Measurements from ENCODE around the gene PROM2. TPM values are rescaled to one million over a fixed set of nuclear protein-coding genes. Genes with fewer than 3 reads are reported as not detected.

The PROM2 gene
- total and polyA plus RNA-seq, 2 experiments from 2014 or later = 2.1 to 2.2 TPM

DNA sequence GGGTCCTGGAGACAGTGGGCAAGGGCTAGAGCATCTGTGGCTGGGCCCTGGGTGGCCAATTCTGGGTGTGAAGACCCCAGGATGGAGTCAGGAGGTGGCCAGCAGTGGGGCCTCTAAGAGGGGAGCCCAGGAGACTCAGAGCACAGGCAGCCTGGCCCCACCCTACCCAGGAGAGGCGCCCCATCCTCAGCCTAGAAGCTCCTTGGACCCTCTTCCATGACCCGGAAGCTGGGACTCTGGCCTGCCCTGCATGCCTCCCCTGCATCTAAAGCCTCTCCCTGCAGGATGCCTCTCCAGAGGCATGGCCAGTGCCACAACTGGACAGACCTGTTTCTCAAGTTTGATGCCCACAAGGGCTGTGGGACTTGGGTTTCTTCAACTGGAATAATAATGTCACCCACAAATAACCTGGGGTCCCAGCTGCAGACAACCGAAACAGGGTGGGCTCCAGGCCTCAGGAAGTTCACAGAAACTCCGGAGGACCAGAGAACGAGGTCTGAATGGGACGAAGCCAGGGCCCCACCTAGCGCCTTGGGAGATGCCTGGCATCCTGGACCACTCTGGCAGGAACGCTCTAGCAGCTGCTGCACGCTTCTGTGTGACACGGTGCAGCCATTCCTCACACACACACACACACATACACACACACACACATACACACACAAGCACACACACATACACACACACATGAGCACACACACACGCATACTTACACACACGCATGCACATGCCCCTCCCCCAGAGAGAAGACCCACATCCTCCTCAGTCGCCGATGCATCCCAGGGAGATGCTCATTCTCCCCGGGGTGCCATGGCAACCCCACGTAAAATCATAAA is 39.3 kb downstream of the PROM2 start:
- H3K4me3 Mint-ChIP-seq = no peak overlapping the region
- no peak overlapping the region for H3K27ac Mint-ChIP-seq
- Histone ChIP-seq H3K36me3 (ENCODE audit: insufficient read depth) (no peaks in the 10 kb centered on the region), H3F3A (replicated peaks; ENCODE audit: low read depth) (no peaks in the 10 kb centered on the region), H2AFZ (no peak overlapping the region), H3K4me3 (no peak overlapping the region), H3K9me2 (ENCODE audit: insufficient read depth) (no peaks in the 10 kb centered on the region), H3K27me3 (ENCODE audit: insufficient read depth) (no peaks in the 10 kb centered on the region), H3K27ac (ENCODE audit: low read depth) (no peak overlapping the region), H3K79me2 (replicated peaks; ENCODE audit: insufficient read depth) (no peaks in the 10 kb centered on the region), H3K4me2 (no peak overlapping the region), H3K4me1 (ENCODE audit: insufficient read depth) (no peaks in the 10 kb centered on the region), H4K20me1 (replicated peaks; ENCODE audit: insufficient read depth) (no peaks in the 10 kb centered on the region)
- TF ChIP-seq, protein P1, sequence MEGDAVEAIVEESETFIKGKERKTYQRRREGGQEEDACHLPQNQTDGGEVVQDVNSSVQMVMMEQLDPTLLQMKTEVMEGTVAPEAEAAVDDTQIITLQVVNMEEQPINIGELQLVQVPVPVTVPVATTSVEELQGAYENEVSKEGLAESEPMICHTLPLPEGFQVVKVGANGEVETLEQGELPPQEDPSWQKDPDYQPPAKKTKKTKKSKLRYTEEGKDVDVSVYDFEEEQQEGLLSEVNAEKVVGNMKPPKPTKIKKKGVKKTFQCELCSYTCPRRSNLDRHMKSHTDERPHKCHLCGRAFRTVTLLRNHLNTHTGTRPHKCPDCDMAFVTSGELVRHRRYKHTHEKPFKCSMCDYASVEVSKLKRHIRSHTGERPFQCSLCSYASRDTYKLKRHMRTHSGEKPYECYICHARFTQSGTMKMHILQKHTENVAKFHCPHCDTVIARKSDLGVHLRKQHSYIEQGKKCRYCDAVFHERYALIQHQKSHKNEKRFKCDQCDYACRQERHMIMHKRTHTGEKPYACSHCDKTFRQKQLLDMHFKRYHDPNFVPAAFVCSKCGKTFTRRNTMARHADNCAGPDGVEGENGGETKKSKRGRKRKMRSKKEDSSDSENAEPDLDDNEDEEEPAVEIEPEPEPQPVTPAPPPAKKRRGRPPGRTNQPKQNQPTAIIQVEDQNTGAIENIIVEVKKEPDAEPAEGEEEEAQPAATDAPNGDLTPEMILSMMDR (conservative IDR thresholded peaks at IDR 0.05; ENCODE audit: low read depth in 2 of 2) = peak in 1 of 2 experiments; percentile 18; a peak in 1 of 4 replicates
- TF ChIP-seq STAT1 (IDR thresholded peaks at IDR 0.05; ENCODE audit: unreplicated experiment) (no peak), EZH2 (IDR thresholded peaks at IDR 0.05; ENCODE audit: low read depth, unreplicated experiment) (no peak), ZNF331 (CRISPR knock-in tag; IDR thresholded peaks at IDR 0.05; ENCODE audit: low read depth) (no peak), JUNB (IDR thresholded peaks at IDR 0.05; ENCODE audit: unreplicated experiment) (no peak), NANOG (IDR thresholded peaks at IDR 0.05; ENCODE audit: borderline replicate concordance) (no peak), ZNF114 (CRISPR knock-in tag; IDR thresholded peaks at IDR 0.05) (no peak)
- TF ChIP-seq, protein P2, sequence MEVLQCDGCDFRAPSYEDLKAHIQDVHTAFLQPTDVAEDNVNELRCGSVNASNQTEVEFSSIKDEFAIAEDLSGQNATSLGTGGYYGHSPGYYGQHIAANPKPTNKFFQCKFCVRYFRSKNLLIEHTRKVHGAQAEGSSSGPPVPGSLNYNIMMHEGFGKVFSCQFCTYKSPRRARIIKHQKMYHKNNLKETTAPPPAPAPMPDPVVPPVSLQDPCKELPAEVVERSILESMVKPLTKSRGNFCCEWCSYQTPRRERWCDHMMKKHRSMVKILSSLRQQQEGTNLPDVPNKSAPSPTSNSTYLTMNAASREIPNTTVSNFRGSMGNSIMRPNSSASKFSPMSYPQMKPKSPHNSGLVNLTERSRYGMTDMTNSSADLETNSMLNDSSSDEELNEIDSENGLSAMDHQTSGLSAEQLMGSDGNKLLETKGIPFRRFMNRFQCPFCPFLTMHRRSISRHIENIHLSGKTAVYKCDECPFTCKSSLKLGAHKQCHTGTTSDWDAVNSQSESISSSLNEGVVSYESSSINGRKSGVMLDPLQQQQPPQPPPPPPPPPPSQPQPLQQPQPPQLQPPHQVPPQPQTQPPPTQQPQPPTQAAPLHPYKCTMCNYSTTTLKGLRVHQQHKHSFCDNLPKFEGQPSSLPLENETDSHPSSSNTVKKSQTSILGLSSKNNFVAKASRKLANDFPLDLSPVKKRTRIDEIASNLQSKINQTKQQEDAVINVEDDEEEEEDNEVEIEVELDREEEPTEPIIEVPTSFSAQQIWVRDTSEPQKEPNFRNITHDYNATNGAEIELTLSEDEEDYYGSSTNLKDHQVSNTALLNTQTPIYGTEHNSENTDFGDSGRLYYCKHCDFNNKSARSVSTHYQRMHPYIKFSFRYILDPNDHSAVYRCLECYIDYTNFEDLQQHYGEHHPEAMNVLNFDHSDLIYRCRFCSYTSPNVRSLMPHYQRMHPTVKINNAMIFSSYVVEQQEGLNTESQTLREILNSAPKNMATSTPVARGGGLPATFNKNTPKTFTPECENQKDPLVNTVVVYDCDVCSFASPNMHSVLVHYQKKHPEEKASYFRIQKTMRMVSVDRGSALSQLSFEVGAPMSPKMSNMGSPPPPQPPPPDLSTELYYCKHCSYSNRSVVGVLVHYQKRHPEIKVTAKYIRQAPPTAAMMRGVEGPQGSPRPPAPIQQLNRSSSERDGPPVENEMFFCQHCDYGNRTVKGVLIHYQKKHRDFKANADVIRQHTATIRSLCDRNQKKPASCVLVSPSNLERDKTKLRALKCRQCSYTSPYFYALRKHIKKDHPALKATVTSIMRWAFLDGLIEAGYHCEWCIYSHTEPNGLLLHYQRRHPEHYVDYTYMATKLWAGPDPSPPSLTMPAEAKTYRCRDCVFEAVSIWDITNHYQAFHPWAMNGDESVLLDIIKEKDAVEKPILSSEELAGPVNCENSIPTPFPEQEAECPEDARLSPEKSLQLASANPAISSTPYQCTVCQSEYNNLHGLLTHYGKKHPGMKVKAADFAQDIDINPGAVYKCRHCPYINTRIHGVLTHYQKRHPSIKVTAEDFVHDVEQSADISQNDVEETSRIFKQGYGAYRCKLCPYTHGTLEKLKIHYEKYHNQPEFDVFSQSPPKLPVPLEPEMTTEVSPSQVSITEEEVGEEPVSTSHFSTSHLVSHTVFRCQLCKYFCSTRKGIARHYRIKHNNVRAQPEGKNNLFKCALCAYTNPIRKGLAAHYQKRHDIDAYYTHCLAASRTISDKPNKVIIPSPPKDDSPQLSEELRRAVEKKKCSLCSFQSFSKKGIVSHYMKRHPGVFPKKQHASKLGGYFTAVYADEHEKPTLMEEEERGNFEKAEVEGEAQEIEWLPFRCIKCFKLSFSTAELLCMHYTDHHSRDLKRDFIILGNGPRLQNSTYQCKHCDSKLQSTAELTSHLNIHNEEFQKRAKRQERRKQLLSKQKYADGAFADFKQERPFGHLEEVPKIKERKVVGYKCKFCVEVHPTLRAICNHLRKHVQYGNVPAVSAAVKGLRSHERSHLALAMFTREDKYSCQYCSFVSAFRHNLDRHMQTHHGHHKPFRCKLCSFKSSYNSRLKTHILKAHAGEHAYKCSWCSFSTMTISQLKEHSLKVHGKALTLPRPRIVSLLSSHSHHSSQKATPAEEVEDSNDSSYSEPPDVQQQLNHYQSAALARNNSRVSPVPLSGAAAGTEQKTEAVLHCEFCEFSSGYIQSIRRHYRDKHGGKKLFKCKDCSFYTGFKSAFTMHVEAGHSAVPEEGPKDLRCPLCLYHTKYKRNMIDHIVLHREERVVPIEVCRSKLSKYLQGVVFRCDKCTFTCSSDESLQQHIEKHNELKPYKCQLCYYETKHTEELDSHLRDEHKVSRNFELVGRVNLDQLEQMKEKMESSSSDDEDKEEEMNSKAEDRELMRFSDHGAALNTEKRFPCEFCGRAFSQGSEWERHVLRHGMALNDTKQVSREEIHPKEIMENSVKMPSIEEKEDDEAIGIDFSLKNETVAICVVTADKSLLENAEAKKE (CRISPR knock-in tag; IDR thresholded peaks at IDR 0.05) = no peak
- H3K36me3 Mint-ChIP-seq (ENCODE audit: low read depth) = no peaks in the 10 kb centered on the region; the same call in 2 of the 3 replicates
- peaks cover 7% of the 10 kb centered on the region for H3K4me1 Mint-ChIP-seq
- DNase-seq (ENCODE audit: low spot score) = no peak
- ATAC-seq = no peak
- H3K9me3 Mint-ChIP-seq = no peaks in the 10 kb centered on the region
- H3K27me3 Mint-ChIP-seq (ENCODE audit: insufficient read depth, low read depth, poor library complexity) = peaks cover 17% of the 10 kb centered on the region

All from GM23338 (cell line).